ENCODE results near the gene IL17B.

GRCh38 chr5:149376711-149377447, 2.2 kb downstream of the IL17B start:
- TF ChIP-seq CTCF (IDR thresholded peaks at IDR 0.05), result no peak
- no peak for TF ChIP-seq POLR2A (IDR thresholded peaks at IDR 0.05)
- TF ChIP-seq EP300 (IDR thresholded peaks at IDR 0.05), result no peak
